HG03460 (cell line): ENCODE results near the gene OR13C4.
"Not testable (repeated sequence)": the region's sequence is repeated elsewhere in the genome, so short reads cannot be mapped to it uniquely, and the experiment has no call there.

Experiments
- ATAC-seq: cut with Tn5 transposase; IDR thresholded peaks from one replicate; pipeline ENCODE4 v1.9.1; 2021; ENCODE audit not compliant: unreplicated experiment

OR13C4 gene

DNA sequence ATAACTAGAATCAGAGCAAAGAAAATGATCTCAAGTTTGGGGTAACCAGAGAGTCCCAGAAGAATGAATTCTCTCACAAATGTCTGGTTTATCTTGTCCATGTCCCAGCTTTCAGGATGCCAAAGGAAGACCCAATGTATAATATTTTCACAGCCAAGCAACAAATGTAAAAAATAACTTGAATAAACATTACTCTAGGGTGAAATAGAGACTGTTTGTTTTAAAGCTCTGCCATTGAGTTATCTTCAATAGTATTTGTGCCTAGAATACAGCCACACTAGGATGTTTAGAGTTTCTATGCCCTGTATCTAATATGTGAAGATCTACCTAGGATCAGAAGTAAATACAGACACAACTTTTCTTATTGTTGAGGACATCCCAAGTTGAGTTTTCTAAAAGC lies at the start of gene OR13C4:
TSS of gene OR13C4 (minus strand) at position 101 of the 400 bp plus-strand sequence. CDS start at position 101, 0 bp downstream.
- no peak for ATAC-seq

DNA sequence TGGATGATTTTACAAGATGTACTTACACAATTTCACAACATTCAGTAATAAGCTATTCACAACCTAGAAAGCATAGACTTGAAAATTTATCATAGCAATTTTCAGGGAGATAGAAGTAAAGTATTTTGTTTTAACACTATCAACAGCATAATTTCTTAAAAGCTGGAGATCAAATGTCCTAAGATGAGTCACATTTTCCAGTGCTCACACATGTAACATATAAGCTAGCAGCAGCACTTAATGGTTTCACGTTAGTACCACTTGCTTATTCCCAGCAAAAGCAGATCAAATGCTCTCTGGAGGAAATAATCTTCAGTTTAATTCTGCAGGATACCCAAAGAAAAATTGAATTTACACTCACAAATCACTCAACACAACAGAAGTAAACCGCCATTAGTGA lies 48.4 kb upstream of the OR13C4 start:
- ATAC-seq, result no peak

DNA sequence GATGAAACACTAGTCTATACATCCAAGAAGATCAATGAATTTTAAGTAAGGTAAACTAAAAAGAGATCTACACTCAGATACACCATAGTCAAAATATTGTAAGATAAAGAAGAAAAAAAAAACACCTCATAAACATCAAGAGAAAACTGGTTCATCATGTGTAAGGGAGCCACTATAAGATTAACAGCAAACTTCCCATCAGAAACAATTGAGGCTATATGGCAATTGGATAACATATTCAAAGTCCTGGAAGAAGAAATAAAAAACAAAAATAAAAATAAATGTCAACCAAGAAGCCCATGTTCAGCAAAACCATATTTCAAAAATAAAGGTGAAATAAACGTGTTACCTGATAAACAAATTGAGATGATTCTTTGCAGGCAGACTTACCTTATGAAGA lies 45.6 kb upstream of the OR13C4 start:
- no peak for ATAC-seq

DNA sequence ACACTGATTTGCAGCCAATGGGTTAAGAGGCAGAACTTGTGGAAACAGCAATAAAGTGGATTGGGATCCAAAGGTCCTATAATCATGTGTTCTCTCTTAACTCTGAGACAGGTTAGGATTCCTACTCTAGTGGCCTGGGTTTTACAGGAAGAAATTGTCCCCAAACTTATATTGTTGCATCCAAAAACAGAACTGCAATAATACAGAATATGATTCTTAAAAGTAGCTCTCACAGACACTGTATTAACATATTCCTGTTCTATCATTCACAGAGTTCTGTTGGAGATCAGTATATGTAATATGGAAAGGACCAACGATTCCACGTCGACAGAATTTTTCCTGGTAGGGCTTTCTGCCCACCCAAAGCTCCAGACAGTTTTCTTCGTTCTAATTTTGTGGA lies 41.9 kb upstream of the OR13C4 start, which contains the start of gene OR13C8:
TSS of gene OR13C8 (plus strand) at position 301 of the 400 bp plus-strand sequence. CDS start at position 301, 0 bp downstream.
- ATAC-seq, result no peak

DNA sequence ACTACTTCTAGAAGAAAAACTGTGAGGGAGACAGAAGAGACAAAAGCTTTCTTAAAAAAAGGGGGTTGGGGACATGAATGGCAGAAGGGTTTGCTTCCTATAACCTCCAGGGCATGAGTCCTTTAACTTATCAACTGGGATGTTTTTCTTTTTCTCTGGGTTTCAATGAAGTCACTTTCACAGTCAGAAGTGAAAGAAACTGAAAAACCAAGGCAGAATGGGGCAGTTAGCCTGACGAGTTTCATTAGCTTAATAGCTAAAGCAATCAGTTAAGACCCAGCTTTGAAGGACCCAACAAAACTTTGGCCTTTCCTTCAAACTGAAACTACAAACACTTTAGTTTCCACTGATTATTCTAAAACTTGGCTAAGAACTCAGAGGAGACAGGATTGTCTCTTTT lies 37.3 kb upstream of the OR13C4 start:
- ATAC-seq, result no peak

- no peak for ATAC-seq
Measured at GRCh38 chr9:104556830-104557634, 30.0 kb upstream of the OR13C4 start.

GRCh38 chr9:104555521-104555920 lies 28.5 kb upstream of the OR13C4 start:
- ATAC-seq, result no peak

- no peak for ATAC-seq
Measured at GRCh38 chr9:104553261-104553660, 26.3 kb upstream of the OR13C4 start.

- no peak for ATAC-seq
Measured at GRCh38 chr9:104544644-104545043, 17.6 kb upstream of the OR13C4 start.

DNA sequence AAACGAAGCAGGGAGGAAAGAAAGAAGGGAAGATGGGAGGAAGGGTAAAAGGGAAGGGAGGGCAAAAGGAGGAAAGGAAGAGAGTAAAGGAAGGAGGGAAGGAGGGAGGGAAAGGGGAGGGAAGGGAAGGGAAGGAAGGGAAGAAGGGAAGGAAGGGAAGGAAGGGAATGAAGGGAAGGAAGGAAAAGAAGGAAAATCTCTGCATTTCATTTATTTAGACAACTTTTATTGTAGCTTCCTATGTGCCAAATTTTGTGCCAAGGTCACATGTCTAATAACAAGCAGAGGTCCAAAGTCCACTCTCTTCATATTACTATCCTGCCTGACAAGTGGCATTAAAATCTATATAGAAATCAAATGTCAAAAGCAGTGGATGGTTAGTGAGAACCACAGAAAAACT lies 12.3 kb upstream of the OR13C4 start:
- no peak for ATAC-seq

DNA sequence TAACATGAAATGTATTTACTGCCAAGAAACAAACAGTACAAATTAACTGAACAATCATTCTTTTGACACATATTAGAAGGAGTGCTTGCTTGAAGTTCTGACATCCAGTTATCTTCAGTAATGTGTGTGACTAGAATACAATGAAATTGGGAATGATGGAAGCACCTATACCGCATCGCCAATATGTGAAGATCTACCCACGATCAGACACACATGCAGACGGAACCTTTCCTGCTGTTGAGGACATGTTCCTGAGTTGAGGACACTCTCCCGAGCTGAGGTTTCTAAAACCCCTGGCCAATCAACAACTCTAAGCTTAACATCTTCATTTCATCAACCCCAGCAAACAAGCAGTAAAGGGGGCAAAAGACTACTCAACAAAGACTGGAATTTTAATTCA lies 9.7 kb upstream of the OR13C4 start, which contains the start of gene OR13C3:
TSS of gene OR13C3 (minus strand) at position 101 of the 400 bp plus-strand sequence. CDS start 133 bp downstream, outside the sequence.
- no peak for ATAC-seq

GRCh38 chr9:104520241-104520640 lies 6.8 kb downstream of the OR13C4 start:
- not testable (repeated sequence) for ATAC-seq

GRCh38 chr9:104514901-104515300 lies 12.1 kb downstream of the OR13C4 start:
- no peak for ATAC-seq

DNA sequence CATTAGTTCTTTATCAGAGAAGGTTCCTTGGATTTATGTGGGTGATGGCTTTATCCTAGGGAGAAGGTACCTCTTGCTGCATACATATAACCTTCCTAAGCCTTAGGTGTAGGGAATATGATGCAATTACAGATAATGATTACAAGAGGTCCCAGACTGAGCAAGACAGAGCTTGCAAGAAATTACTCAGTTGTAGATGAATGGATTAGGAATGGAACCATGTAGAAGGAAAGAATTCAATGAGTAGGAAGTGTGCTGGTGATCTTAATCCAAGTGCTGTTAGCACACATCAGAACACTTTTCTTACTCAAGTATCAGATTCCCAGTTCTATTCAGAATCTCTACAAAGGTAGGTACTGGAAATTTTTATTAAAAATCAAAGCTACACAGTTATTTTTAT lies 20.4 kb downstream of the OR13C4 start:
- no peak for ATAC-seq

DNA sequence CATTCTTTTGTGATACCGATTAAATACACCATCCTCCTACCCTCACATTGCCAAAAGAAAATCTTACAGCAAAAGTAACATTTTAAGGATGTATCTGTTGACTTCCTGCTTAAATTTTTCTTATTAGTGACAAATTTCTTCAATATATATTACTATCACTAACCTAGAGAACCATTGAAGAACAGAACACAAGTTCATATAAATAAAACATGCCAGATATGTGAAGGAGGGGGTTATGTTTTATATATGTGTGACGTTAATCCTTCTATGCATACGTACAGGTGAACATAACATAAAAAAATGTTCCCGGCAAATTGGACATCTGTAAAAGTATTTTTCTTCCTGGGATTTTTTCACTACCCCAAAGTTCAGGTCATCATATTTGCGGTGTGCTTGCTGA lies 23.0 kb downstream of the OR13C4 start, which contains the start of gene OR13F1:
TSS of gene OR13F1 (plus strand) at position 301 of the 400 bp plus-strand sequence. CDS start at position 301, 0 bp downstream.
- no peak for ATAC-seq

- ATAC-seq, result no peak
Measured at GRCh38 chr9:104503440-104503839, 23.6 kb downstream of the OR13C4 start.

GRCh38 chr9:104494808-104495207 lies 32.2 kb downstream of the OR13C4 start:
- ATAC-seq, result no peak

GRCh38 chr9:104485014-104485413 lies 42.0 kb downstream of the OR13C4 start:
- ATAC-seq, result no peak

DNA sequence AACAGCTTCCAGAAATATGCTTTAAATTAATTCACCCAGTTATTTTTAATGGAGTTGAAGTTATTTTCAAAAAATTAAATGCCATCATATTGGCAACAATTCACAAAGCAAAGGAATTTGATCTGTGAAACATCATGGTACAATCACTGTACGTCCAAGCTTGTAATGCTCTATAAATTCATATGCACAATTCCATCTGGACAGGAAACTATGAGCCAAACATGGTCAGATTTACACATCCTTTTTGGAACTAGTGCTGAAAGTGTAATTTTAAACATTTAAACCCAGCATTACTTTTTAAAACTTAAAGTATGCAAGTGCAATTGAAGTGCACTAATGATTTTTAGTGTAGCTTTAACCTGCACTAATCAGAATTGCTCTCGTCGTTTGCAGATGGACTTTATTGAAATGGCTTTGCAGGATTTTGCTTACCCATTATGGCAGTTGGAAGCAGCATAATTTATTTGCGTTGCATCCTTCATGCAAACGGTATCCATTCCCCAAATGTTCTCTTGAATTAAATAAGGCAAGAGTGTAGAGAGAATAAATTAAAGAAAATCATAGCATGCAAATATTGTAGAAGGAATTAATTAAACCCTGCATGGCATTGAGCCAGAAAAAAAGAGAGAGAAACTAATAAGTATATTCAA lies 44.0 kb downstream of the OR13C4 start:
- no peak for ATAC-seq
